Measurements from ENCODE around the gene ADAMTS10. TPM values are rescaled to one million over a fixed set of nuclear protein-coding genes. Genes with fewer than 3 reads are reported as not detected.

The ADAMTS10 gene
- total and polyA plus RNA-seq, 4 donors = 1.2 to 10.1 (median 3.6) TPM

- H3K4me1 ChIP-seq (ENCODE audit: control insufficient read depth in 4 of 4, insufficient read depth in 4 of 4, low read length in 3 of 4) = peaks cover 0 to 6% (median 2%) of the 10 kb centered on the region in 4 donors
- H3K27ac ChIP-seq (ENCODE audit: low read depth in 1 of 2, low read length in 2 of 2) = peak within 1 kb of the TSS; percentile 43 to 60
- peak within 1 kb of the TSS; percentile 26 to 36 for H3K9ac ChIP-seq (ENCODE audit: low read depth in 1 of 2, low read length in 2 of 2)
- 19% methylated on average over 7 of the region's 7 CpGs for WGBS
- no peaks in the 10 kb centered on the region for H3K27me3 ChIP-seq (ENCODE audit: control insufficient read depth in 4 of 4, insufficient read depth in 4 of 4, low read length in 3 of 4)
- no peaks in the 10 kb centered on the region for H3K9me3 ChIP-seq (ENCODE audit: control insufficient read depth in 4 of 4, low read length in 3 of 4)
- H3K4me3 ChIP-seq (ENCODE audit: low read depth in 1 of 3, low read length in 3 of 3) = peak within 1 kb of the TSS; percentile 3 to 52 (median 30)
- TF ChIP-seq FOXA1 (IDR thresholded peaks at IDR 0.05) = no peak
- TF ChIP-seq HNF4A (conservative IDR thresholded peaks at IDR 0.05) = no peak
- TF ChIP-seq TAF1 (conservative IDR thresholded peaks at IDR 0.05) = no peak
- TF ChIP-seq YY1 (IDR thresholded peaks at IDR 0.05) = no peak
- no peak for TF ChIP-seq JUND (IDR thresholded peaks at IDR 0.05)
- TF ChIP-seq EGR1 (IDR thresholded peaks at IDR 0.05; ENCODE audit: low read depth in 2 of 2) = no peak
- TF ChIP-seq FOXA2 (IDR thresholded peaks at IDR 0.05) = no peak
- no peak for TF ChIP-seq HNF4G (IDR thresholded peaks at IDR 0.05)
- DNase-seq (ENCODE audit: low spot score) = no peak
- H3K36me3 ChIP-seq (ENCODE audit: control insufficient read depth in 4 of 4, insufficient read depth in 3 of 4, low read depth in 1 of 4, low read length in 3 of 4) = no peaks in the 10 kb centered on the region
These were observed 33.3 kb downstream of the ADAMTS10 start, which contains the start of gene MYO1F for GRCh38 chr19:8577247-8577646. Gene MYO1F (minus strand): TSS chr19:8577442. CDS start chr19:8577309, 133 bp downstream.

GRCh38 chr19:8576273-8576993 is 34.1 kb downstream of the ADAMTS10 start:
- 56% methylated on average over 19 of the region's 19 CpGs for WGBS
- no peak for DNase-seq (ENCODE audit: low spot score)
- no peak for TF ChIP-seq YY1 (IDR thresholded peaks at IDR 0.05)
- TF ChIP-seq ATF3 (IDR thresholded peaks at IDR 0.05) = no peak
- no peak for TF ChIP-seq CTCF (IDR thresholded peaks at IDR 0.05; ENCODE audit: low read depth, low read length, missing input control)
- TF ChIP-seq SP1 (IDR thresholded peaks at IDR 0.05) = no peak
- TF ChIP-seq TAF1 (conservative IDR thresholded peaks at IDR 0.05) = no peak
- no peak for TF ChIP-seq FOXA2 (IDR thresholded peaks at IDR 0.05)
- no peak for TF ChIP-seq REST (IDR thresholded peaks at IDR 0.05)
- no peak for TF ChIP-seq RXRA (IDR thresholded peaks at IDR 0.05)
- TF ChIP-seq HNF4G (IDR thresholded peaks at IDR 0.05) = no peak
- no peak for TF ChIP-seq NR2F2 (IDR thresholded peaks at IDR 0.05)
- no peak for TF ChIP-seq GABPA (IDR thresholded peaks at IDR 0.05 in 1 of 2, conservative IDR thresholded peaks at IDR 0.05 in 1 of 2)
- TF ChIP-seq ZBTB33 (IDR thresholded peaks at IDR 0.05) = no peak
- no peak for TF ChIP-seq RAD21 (IDR thresholded peaks at IDR 0.05)
- no peak for TF ChIP-seq EGR1 (IDR thresholded peaks at IDR 0.05; ENCODE audit: low read depth in 2 of 2)
- no peak for TF ChIP-seq HNF4A (conservative IDR thresholded peaks at IDR 0.05)
- TF ChIP-seq JUND (IDR thresholded peaks at IDR 0.05) = no peak
- no peak for TF ChIP-seq MAX (IDR thresholded peaks at IDR 0.05)
- no peak for TF ChIP-seq FOXA1 (IDR thresholded peaks at IDR 0.05)
- Histone ChIP-seq H3K27me3 (ENCODE audit: control insufficient read depth in 4 of 4, insufficient read depth in 4 of 4, low read length in 3 of 4) (no peaks in the 10 kb centered on the region), H3K4me1 (ENCODE audit: control insufficient read depth in 4 of 4, insufficient read depth in 4 of 4, low read length in 3 of 4) (peaks cover 0 to 6% (median 2%) of the 10 kb centered on the region in 4 donors), H3K27ac (ENCODE audit: low read depth in 1 of 2, low read length in 2 of 2) (peak overlapping the region; percentile 43 to 60), H3K36me3 (ENCODE audit: control insufficient read depth in 4 of 4, insufficient read depth in 3 of 4, low read depth in 1 of 4, low read length in 3 of 4) (no peaks in the 10 kb centered on the region), H3K9ac (ENCODE audit: low read depth in 1 of 2, low read length in 2 of 2) (peak overlapping the region; percentile 14 to 26), H3K4me3 (ENCODE audit: low read depth in 1 of 3, low read length in 3 of 3) (peak overlapping the region; percentile 3 to 52 (median 30)), H3K9me3 (ENCODE audit: control insufficient read depth in 4 of 4, low read length in 3 of 4) (no peaks in the 10 kb centered on the region)

All from liver (tissue), 9 donors.